Ecto neural progenitor cell (in vitro differentiated cells): Measurements from ENCODE around the gene SMIM28.
A peak's percentile ranks its signal among the peaks of the same experiment; 100 is the strongest.

Experiments
- DNase-seq: peaks from one replicate; pipeline ENCODE4 v3.0.0-alpha.2; 2018; ENCODE audit warnings: low spot score

Gene SMIM28

DNA sequence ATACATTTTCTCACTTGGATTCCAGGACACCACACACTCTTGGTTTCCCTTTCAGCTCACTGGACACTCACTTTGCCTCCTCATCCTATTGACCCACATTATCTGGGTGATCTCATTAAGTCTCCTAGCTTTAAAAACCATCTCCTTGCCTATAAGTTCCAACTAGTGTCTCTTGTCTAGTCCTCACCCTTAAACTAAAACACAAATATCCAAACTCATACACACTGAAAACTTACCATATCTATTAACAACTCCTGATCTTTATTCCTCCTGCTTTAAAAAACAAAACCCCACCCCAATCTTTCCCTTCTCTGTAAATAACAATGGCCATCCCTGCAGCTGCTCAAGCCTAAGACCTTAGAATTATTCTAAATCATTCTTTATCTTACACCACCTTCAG lies 3.5 kb upstream of the SMIM28 start:
- DNase-seq, result no peak

DNA sequence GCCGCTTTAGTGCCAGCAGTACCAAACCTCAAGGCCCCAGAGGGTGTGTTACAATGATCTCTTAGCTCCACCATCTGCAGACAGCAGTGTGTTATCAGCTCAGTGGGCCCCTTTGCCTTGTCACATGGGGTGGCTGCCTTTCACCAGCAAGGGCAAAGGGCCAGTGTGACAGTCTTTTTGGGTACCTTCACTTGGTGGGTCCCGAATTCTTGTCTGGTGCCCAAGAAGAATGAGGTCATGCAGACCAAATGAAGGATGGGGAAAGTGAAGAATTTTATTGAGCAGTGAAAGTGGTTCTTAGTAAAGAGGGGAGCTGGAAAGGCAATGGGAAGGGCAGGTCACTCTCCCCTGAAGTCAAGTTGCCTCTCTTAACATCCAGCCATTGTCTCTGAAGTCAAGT lies 2.9 kb upstream of the SMIM28 start:
- DNase-seq, result no peak

DNA sequence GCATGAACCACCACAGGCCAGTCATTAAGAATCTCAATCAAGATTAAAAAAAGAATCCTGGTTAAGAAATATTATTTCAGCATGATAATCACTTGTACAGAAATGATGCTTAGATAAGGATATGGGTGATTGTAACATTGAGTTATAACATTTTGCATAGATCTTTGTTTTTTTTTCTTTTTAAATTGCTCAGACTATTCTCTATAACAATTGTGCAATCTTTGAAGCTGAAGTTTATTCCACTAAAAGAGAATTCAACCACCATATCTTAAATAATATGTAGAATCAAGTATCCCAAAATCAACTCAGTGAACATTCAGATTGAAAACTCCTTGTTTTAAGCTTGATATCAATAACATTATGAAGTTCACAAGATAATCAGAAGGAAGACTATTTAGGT lies 663 bp upstream of the SMIM28 start:
- DNase-seq, result no peak

DNA sequence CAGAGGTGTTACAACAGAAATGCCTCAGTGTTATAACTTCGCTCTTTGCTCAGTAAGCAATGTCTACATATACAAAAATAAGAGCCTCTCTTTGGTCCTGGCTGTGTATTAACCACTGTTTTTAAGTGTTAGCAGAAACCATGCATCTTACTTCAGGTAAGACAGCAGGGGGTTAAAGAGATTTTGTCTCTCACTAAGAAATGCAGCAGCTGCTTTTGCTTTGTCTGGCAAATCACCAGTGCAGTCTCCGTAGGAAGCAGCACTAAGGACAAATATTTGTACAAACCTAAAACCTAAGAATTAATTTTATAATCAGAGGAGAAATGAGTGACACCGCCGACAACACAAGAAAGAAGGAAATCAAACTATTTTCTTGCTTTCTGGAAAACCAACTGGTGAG lies 758 bp downstream of the SMIM28 start:
- no peak for DNase-seq

DNA sequence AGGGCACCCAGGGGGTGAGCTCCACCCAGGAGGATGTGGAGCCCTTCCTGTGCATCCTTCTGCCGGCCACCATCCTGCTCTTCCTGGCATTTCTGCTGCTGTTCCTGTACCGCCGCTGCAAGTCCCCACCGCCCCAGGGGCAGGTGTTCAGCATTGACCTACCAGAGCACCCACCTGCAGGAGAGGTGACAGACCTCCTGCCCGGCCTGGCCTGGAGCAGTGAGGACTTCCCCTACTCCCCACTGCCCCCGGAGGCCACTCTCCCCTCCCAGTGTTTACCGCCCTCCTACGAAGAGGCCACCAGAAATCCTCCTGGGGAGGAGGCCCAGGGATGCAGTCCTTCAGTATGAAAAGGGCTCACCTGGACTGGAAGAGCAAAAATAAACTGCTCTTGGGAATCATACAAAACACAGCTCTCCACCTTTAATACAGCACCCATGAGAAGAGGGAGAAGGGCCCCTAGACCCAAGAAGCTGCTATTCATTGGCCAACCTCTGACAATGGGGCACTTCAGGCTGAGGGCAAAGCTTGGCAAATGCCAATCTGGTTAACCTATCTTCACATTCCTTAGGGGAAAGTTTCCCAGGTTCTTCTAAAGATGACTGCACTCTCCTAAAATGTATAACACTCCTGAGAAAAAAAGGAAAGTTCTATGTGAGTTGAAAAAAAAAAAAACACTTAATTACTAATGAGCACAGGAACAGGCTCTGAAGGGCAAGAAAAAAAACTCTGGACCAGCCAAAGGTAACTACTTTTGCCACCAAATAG lies 5.0 kb downstream of the SMIM28 start:
- peak; percentile 46 for DNase-seq

DNA sequence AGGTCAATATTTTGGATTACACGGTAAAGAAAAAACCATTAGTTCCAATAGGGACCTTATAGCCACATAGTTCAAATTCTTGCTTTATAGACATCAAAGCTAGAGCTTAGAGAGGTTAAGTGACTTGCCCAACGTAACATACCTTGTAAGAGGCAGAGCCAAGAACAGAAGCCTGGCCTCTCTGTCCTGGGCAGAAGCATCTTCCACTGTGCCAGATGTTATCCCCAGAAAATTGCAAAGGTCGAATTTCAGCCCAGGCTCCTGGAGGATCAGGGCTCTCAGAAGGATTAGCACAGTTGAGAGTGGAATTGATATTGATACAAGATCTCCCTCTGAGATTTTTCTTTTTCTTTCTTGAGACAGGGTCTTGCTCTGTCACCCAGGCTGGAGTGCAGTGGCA lies 6.1 kb downstream of the SMIM28 start:
- DNase-seq, result no peak

DNA sequence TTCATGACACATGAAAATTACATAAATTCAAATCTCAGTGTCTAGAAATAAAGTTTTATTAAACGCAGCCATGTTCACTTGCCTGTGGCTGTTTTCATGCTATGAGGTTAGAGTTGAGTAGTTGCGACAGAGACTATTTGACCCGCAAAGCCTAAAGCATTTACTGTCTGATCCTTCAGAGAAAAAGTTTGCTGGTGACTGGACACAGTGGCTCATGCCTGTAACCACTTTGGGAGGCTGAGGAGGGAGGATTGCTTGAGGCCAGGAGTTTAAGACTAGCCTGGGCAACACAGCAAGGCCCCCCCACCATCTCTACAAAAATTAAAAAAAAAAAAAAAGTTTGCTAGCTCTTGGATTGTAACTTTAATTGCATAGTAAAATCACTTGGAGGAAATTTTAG lies 9.2 kb downstream of the SMIM28 start:
- no peak for DNase-seq

DNA sequence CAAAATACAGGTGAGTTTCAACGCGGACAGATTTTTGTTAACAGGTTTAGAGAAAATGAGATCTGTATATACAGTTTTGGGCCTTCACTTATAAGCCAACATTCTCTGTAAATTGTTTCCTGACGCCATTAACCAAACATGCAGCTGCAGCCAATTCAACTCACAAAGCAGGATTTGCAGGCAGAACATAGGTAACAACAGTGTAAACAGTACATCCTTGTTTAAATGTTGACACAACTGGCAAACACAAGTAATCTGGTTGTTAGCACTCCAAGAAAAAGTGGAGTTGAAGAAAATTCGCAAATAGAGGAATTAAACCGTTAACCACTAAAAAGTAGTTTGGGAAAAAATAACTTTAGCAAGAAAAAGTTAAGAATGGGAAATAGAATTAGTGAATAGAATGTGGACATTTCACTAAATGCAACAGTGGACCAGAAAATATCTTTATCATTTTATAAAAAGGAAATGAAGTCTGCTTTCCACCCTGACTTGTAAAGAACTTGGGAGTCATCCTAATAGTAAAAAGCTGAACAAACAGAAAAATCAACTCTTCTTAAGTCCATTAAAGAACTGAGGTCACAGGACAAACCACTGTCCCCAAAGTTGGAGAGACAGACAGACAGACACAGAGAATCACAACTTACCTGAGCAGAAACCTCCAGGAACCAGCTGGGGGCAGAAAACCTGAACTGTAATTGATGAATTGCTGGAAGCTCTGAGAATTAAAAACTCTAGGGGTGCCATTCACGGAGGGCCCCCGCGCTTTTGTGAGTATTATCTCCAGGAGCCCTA lies 10.1 kb downstream of the SMIM28 start:
- DNase-seq, result no peak

DNA sequence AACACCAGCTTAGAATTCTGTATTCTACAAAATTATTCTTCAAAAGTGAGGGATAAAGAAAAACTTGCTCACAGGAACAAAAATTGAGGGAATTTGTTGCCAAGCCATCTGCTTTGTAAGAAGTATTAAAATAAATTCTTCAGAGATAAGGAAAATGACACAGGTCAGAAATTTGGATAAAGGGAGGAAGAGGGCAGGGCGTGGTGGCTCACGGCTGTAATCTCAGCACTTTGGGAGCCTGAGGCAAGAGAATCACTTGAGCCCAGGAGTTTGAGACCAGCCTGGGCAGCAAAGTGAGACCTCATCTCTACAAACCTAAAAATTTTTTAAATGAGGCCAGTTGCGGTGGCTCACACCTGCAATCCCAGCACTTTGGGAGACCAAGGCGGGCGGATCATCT lies 11.8 kb downstream of the SMIM28 start:
- no peak for DNase-seq

DNA sequence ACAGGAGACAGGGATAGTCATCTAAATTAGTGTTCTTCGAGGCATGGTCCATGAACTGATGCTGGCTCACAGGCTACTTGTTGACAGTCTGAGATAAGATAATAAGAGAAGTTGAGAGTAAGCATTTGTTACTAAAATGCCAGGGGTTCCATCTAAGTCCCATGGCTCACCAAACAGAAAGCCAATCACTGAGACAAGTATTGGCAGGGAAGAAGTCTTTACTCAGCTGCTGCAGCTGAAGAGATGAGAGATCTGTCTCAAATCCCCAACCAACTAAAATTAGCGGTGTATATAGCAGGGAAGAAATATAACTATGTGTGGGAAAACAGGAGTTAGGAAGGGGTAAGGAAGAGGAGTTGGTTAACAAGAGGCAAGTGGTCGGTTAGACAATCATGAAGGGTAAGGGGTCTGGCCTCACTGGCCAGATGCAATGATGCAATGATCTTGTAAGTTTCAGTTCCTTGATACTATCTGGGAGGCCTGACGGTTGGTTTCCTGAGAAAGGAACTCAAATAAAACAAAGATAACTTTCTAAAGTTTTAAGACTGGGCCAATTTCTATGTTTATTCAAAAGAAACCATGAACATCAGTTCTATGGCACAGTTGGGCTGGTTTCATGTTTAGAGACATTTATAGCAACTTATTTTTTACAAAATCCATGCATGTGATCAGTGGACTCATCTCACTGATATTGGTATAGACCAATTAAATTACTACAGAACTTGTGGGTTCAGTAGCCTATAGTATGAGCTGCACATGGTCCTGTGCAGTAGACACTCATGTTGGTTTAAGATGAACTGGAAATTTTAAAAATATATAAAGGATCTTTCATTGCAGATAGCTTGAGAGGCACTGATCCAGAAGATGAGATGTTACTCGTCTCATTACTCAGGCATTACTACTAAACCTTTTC lies 16.4 kb downstream of the SMIM28 start:
- DNase-seq, result no peak

DNA sequence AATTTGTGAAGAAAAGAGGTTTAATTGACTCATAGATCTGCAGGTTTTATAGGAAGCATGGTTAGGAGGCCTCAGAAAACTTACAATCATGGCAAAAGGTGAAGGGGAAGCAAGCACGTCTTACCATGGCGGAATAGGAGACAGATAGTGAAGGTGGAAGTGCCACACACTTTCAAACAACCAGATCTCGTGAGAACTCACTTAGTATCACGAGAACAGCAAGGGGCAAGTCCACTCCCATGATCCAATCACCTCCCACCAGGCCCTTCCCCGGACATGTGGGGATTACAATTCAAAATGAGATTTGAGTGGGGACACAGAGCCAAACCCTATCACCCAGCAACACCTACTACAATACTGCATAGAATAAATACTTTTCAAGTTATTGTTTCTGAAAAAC lies 19.0 kb downstream of the SMIM28 start:
- DNase-seq, result no peak

DNA sequence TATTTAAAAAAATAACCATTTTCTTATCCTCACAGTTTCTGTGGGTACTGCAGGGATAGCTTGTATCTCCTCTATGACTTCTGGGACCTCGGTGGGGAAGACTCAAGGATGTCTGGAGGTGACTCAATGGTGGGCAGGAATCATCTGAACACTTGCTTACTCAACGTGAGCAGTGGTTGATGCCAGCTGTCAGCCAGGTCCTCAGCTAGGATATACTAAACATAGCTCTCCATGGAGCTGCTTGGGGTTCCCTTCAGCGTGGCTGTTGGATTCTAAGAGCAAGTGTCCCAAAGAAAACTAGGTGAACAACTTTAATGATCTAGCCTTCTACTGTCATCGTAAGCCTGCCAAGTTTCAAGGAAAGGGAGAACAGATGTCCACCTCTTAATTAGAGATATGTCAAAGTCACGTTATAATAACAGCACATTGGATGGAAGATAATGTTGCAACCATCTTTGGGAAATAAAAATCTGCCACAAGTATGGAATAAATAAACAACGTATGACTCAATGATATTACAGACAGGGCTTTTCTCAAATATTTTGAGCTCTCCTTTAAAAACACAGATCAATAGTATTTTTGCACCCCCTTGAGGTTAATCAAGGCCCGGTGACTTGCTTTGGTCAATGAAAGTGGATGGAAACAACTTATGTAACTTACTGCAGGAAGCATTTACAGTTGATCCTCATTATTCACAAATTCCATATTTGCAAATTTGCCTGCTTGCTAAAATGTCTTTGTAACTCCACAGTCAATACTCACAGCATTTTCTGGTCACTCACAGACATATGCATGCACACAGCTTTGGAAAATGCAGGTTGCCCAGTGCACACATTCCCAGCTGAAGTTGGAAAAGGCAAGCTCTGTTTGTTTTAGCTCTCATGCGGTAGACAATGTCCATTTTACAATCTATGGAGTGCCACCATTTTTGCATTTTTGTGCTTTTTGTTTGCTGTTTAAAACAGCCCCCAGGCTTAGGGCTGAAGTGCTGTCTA lies 19.7 kb downstream of the SMIM28 start:
- no peak for DNase-seq

DNA sequence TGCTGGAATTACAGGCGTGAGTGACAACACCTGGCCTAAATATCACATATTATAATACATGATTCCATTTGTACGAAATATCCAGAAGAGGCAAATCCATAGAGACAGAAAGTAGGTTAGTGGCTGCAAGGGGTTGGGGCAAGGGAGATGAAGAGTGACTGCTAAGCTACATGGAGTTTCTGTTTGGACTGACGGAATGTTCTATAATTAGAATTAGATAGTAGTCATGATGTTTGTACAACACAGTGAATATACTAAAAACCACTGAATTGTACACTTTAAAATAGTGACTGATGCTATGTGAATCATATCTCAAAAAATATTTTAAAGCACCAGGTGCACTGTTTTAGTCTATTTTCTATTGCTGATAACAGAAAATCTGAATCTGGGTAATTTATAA lies 22.6 kb downstream of the SMIM28 start:
- DNase-seq, result no peak

DNA sequence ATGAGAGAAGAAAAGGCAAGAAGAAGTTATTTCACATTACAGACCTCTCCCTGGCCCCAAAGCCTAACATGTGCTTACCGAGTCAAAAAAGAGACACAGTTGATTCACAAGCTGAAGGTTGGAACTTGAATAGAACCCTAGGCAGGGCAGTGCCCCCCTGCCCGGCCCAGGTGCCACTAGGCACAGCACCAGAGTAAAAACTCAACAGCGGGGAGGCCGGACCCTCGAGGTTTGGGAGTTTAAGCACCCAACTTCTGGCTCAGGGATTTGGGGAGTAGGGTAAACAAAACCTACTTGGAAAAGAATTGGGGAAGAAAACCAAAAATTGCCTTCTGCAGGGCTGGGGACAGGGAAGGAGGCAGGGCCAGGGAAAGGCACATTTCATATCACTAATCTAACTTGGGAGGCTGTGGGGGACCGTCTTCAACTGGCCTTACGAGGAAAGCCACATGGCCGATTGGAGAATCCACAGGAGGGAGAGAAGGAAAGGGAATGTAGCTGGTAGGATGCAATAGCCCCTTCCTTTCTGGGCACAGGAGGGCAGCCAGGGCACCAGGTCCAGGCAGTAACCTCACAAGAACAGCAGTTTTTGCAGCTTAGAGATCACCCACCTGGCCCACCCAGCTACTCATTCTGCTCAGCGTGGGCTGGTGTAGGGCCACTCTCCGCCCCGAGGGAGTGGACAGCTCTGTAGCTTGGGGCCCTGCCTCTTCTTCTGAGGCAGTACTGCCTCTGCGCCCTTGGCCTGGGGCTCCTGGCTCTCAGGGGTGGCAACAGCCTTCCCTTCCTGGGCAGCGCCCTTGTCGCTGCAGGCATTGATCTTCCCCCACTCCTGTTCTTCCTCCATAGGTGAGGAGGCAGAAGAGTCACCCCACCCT lies 24.5 kb downstream of the SMIM28 start:
- no peak for DNase-seq

DNA sequence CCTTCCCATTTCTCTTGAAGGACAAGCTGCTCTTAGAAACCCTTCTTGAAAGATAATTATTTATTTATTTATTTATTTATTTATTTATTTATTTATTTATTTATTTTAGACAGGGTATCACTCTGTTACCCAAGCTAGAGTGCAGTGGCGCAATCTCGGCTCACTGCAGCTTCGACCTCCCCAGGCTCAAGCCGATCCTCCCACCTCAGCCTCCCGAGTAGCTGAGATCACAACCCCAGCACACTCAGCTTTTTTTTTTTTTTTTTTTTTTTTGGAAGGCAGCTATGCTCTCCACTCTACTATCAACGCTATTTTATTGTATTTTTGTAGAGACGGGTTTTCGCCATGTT lies 25.1 kb downstream of the SMIM28 start:
- DNase-seq, result no peak

DNA sequence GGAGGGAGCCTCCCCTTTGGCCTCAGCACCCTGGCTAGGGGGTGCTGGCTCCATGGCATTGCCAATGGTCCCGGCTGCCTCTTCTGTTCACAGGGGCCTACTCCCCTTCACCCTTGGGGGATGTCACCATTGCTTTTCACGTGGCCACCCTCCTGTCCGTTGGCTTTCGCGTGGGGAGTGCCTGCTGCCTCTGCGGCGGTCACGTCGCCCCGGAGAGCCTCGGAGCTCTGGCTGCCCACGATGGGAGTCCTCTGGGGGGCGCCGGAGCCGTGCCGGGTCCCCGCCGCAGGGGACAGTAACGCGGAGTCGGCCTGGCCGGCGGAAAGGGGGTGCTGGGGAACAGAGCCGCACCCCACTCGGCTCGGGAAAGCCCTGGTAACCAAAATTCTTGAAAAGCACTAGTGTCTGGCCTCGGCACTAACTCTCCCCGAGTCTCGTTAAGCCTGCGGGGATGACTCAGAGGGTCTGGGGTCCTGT lies 25.7 kb downstream of the SMIM28 start:
- peak; percentile 73 for DNase-seq

DNA sequence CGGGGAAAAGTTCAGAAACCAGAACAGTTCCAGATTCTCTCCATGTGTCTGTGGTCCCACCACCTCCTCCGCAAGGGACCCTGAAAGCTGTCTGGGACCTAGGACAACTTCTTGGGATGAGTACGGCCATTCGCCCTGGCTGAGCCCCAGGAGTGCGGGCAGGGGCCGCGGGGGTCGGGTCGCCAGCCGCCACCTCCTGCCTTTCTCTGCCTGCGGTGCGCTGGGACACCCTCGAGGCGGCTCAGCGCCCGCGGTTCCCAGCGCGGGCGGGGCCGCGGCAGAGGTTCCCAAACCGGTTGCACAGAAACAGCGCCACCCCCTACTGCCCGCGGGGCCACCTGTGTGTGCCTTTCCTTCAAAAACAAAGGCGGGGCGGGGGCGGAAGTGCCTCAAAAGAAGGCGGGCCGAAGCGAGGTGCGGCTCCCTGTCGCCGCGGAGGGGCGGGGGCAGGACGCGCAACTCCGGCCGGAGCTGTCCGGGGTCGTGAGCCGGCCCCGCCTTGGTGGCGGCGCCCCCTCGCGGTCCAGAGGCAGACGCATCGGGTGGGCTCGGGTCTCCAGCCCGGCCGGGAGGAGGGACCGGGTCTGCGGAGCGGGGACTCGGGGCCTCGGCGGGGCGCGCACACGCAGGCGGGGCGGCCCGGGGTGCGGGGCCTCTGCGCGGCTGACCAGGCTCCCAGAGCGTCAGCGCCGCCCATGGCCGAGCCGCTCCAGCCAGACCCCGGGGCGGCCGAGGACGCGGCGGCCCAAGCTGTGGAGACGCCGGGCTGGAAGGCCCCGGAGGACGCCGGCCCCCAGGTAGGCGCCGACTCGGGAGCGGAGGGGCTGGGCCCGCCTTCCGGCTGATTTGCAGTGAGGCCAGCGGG lies 26.3 kb downstream of the SMIM28 start, which contains the start of gene HEBP2:
Gene HEBP2 (plus strand): TSS at position 423 of the 865 bp plus-strand sequence. CDS start 273 bp downstream, at position 696.
- DNase-seq, result peak; percentile 97

DNA sequence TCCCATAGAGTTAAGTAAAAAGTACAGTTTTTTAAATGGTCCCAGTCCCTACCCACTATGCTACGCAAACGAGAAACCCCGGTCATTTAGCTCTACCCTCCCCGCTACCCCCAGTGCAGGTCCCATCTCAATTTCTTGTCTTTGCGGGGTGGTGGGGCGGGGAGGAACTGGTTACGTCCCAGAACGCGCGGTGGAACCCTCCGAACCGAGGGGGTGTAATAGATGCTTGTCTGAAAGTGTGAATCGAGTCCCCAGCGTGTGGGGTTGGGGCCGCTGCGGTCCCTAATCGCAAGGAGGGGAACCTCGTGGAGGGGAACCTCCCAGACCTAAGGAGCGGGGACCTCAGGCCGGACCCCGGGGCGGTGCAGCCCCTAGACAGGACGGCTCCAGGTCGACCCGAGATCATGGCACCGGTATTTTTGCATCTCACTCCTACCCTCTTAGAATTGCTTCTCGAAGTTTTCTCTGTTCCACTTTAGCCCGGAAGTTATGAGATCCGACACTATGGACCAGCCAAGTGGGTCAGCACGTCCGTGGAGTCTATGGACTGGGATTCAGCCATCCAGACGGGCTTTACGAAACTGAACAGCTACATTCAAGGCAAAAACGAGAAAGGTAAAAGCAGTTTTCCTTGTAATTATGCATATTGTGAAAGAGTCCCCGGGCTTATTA lies 27.1 kb downstream of the SMIM28 start:
- DNase-seq, result peak; percentile 60
